Prostate gland (tissue), 2 donors: ENCODE data around the gene ZFP62.

ENCODE experiments used
- POLR2A ChIP-seq: fragments of 450-650 bp; IDR thresholded peaks from one replicate; pipeline ENCODE4 v1.6.1; 2016; ENCODE audit warnings: antibody characterized with exemption, mild to moderate bottlenecking
- POLR2AphosphoS5 ChIP-seq: sonication (generic); formaldehyde crosslinking; IDR thresholded peaks from one replicate; pipeline ENCODE4 v1.6.1; 2017; ENCODE audit warnings: antibody characterized with exemption
- TF ChIP-seq, protein P1 (sequence below), 4 experiments: fragments of 200-600 bp in 2 of 4; fragments of 450-650 bp in 2 of 4; sonication (generic) in 2 of 4; IDR thresholded peaks; 1 replicate in 3 of 4; 2 replicates in 1 of 4; pipeline ENCODE4 v1.5.1; 2016 to 2019; ENCODE audit warnings: antibody characterized with exemption in 4 of 4, mild to moderate bottlenecking in 2 of 4, moderate library complexity in 2 of 4

DNA sequence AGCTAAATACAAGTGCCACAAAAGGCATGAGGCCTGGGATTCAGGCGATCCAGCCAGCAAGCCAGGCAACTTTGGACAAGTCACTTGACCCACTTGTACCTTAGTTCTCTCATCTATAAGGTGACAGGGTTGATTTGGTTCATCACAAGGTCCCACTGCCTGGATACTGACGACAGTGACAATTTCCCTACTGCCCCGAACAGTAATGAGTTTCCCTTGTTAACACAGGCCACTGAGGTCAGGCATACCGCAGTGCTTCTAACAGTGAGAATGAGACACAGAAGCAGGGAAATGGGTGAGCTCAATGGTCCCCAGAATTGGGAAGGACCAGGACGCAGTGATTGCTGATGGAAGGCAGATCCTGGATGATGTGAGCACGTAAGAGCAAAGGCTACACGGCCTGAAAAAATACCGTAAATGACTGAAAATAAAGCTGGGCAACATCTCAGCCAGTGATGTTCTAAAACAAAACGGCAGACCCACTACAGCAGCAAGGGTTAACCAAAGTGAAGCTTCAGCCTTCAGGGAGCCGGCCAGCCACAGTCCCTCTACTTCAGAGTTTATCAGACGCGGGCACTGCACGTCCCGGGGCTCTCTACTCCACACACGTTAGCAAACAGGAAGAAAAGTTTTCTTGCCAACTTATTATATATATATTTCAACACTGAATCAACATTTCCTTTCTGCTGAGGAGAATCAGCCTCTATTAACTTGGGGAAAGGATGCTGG lies 59.3 kb downstream of the ZFP62 start:
- TF ChIP-seq, protein P1, sequence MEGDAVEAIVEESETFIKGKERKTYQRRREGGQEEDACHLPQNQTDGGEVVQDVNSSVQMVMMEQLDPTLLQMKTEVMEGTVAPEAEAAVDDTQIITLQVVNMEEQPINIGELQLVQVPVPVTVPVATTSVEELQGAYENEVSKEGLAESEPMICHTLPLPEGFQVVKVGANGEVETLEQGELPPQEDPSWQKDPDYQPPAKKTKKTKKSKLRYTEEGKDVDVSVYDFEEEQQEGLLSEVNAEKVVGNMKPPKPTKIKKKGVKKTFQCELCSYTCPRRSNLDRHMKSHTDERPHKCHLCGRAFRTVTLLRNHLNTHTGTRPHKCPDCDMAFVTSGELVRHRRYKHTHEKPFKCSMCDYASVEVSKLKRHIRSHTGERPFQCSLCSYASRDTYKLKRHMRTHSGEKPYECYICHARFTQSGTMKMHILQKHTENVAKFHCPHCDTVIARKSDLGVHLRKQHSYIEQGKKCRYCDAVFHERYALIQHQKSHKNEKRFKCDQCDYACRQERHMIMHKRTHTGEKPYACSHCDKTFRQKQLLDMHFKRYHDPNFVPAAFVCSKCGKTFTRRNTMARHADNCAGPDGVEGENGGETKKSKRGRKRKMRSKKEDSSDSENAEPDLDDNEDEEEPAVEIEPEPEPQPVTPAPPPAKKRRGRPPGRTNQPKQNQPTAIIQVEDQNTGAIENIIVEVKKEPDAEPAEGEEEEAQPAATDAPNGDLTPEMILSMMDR (IDR thresholded peaks at IDR 0.05): no peak
- TF ChIP-seq POLR2A: no peak
- no peak for TF ChIP-seq POLR2AphosphoS5
